GM19193 (cell line): Measurements from ENCODE around the gene FAM156B.
"Not testable (repeated sequence)": the region's sequence is repeated elsewhere in the genome, so short reads cannot be mapped to it uniquely, and the experiment has no call there.

ENCODE experiments used
- POLR2A ChIP-seq: IDR thresholded peaks from 4 replicates; pipeline ENCODE4 v1.6.1; 2011; ENCODE audit not compliant: insufficient read depth, insufficient read length; ENCODE audit errors: extremely low read depth

The FAM156B gene

GRCh38 chrX:52896855-52897709 lies at the start of gene FAM156B:
Gene FAM156B (plus strand): TSS chrX:52897330. CDS start chrX:52907226, 9,896 bp downstream.
- TF ChIP-seq POLR2A = not testable (repeated sequence)

- TF ChIP-seq POLR2A = no peak
Measured at GRCh38 chrX:52852110-52852860, 44.8 kb upstream of the FAM156B start.

- no peak for TF ChIP-seq POLR2A
Measured at GRCh38 chrX:52865343-52865998, 31.7 kb upstream of the FAM156B start.

- TF ChIP-seq POLR2A = no peak
Measured at GRCh38 chrX:52867610-52868348, 29.4 kb upstream of the FAM156B start, which contains the start of gene XAGE3. Gene XAGE3 (minus strand): TSS chrX:52868083. CDS start chrX:52867133, 950 bp downstream.

- TF ChIP-seq POLR2A = no peak
Measured at GRCh38 chrX:52870046-52870445, 27.1 kb upstream of the FAM156B start.

GRCh38 chrX:52874661-52875060 lies 22.5 kb upstream of the FAM156B start:
- no peak for TF ChIP-seq POLR2A

GRCh38 chrX:52923781-52924241 lies 26.7 kb downstream of the FAM156B start:
- TF ChIP-seq POLR2A = no peak

- no peak for TF ChIP-seq POLR2A
Measured at GRCh38 chrX:52933213-52933612, 36.1 kb downstream of the FAM156B start.

GRCh38 chrX:52933976-52934703 lies 37.0 kb downstream of the FAM156B start:
- no peak for TF ChIP-seq POLR2A

- TF ChIP-seq POLR2A = peak; percentile 80
Measured at GRCh38 chrX:52934704-52935469, 37.8 kb downstream of the FAM156B start.
